Measurements from ENCODE around the gene IGSF21.

GRCh38 chr1:18417316-18418269 lies 310.0 kb downstream of the IGSF21 start:
- TF ChIP-seq CEBPB (IDR thresholded peaks at IDR 0.05) (no peak), TAF1 (IDR thresholded peaks at IDR 0.05; ENCODE audit: low read depth) (no peak), RAD21 (IDR thresholded peaks at IDR 0.05; ENCODE audit: low read depth) (no peak), TCF12 (IDR thresholded peaks at IDR 0.05; ENCODE audit: low read depth) (no peak), MAX (IDR thresholded peaks at IDR 0.05) (no peak), CREB1 (IDR thresholded peaks at IDR 0.05; ENCODE audit: low read depth) (no peak), EGR1 (IDR thresholded peaks at IDR 0.05) (no peak), EP300 (IDR thresholded peaks at IDR 0.05; ENCODE audit: borderline replicate concordance) (no peak), YY1 (IDR thresholded peaks at IDR 0.05; ENCODE audit: low read depth) (no peak), NFIC (IDR thresholded peaks at IDR 0.05) (no peak), TEAD4 (IDR thresholded peaks at IDR 0.05) (no peak)

Measured in Ishikawa (cell line).